HG02884 (cell line): ENCODE results near the gene HDAC5.
"Not testable (repeated sequence)": the region's sequence is repeated elsewhere in the genome, so short reads cannot be mapped to it uniquely, and the experiment has no call there.

Experiments
- ATAC-seq: cut with Tn5 transposase; IDR thresholded peaks from one replicate; pipeline ENCODE4 v1.9.1; 2021; ENCODE audit warnings: mild to moderate bottlenecking, moderate library complexity; ENCODE audit not compliant: unreplicated experiment

HDAC5 gene

GRCh38 chr17:44071198-44071520 is 52.3 kb downstream of the HDAC5 start:
- ATAC-seq: no peak

DNA sequence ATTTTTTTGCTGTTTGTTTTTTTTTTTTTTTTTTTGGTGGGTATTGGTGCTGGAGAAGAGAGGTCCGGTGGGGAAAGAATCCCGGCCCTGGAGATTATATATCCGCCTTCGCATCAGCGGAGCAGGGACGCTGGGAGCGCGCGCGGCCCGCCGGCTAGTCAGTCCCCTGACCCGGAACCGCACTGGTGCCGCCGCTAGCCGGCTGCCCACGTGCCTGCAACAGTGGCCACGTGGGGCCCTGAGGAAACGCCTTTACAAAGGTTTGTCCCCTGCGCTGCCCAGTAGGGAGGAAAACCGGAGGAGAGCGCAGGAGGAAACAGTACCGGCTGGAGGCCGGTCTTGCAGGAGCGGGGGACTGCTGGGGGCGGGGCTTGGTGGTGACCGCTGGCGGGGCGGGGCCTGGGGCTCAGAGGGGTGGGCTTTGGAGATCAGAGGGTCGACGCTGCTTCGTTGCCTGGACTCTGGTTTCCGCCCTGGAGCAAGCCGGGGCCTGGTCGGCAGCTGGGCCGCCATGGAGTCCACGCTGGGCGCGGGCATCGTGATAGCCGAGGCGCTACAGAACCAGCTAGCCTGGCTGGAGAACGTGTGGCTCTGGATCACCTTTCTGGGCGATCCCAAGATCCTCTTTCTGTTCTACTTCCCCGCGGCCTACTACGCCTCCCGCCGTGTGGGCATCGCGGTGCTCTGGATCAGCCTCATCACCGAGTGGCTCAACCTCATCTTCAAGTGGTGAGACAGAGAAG is 52.8 kb downstream of the HDAC5 start, which contains the start of gene G6PC3:
G6PC3 (plus strand) TSS at position 281 of the 743 bp plus-strand sequence; CDS start at position 512, 231 bp downstream.
- ATAC-seq: no peak

DNA sequence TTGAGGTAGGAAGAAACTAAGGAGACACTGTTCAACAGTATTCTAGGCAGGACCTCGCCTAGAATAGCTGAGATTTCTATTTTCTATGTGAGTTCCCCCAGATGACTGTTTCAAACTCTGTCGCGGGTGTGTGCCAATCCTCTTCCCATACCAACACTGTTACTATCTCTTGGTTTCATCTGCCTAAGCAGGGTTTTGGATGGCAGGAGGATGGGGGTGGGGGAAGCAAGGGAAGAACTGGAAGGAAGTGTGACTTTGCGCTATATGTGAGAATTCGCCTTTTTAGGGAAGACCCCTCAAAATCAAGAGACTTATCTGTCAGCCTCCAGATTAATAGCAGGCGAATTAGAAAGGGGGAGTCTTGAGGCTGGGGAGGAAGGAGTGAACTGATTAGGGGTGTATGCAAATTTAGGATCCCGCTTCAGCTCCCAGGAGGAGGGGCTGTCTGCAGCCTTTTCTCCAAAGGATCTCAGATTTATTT is 53.4 kb downstream of the HDAC5 start:
- ATAC-seq: no peak

GRCh38 chr17:44067545-44067940 is 55.9 kb downstream of the HDAC5 start:
- ATAC-seq: no peak

- peak; percentile 55 for ATAC-seq
Observed at GRCh38 chr17:44066204-44066930, 57.1 kb downstream of the HDAC5 start, which contains the start of gene LSM12. LSM12 (minus strand) TSS chr17:44066671; CDS start chr17:44066587, 84 bp downstream.

- ATAC-seq: no peak
Observed at GRCh38 chr17:44065668-44066203, 57.7 kb downstream of the HDAC5 start.

DNA sequence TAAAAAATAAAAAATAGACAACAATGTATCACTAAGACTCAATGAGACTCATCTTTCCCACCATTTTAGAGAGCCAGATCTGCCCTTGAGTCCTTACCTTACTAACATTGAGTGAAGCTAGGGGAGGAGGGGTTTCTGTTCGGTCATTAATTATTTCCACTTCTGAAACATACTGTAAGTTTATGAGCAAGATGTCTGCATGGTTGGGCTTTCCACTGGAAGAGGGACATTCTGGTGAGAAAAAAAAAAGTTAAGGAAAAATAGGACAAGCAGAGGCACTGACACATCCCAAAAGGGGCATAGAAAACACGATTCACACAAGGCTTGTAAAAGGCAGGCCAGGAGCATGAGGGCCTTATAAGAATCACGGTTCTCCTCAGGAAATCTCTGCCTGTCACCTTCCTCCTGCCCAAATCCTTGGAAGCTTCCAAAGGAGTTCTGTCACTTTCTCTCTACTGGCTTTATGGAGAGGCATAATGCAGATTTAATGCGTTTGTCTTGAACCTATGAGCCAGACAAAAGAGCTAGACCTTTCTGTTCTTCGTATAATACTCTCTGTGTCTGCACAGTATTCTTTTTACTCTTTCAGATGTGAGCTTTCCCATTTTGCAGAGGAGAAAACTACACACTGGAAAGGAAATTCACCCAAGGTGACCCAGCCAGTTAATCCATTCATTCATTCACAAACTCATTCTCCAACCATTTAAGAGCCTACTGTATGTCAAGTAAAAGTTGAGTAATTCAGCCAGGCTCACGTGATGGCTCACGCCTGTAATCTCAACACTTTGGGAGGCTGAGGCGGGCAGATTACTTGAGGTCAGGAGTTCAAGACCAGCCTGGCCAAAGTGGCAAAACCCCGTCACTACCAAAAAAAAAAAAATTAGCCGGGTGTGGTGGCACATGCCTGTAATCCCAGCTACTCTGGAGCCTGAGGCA is 59.5 kb downstream of the HDAC5 start:
- ATAC-seq: no peak

- ATAC-seq: no peak
Observed at GRCh38 chr17:44062871-44063270, 60.6 kb downstream of the HDAC5 start.

DNA sequence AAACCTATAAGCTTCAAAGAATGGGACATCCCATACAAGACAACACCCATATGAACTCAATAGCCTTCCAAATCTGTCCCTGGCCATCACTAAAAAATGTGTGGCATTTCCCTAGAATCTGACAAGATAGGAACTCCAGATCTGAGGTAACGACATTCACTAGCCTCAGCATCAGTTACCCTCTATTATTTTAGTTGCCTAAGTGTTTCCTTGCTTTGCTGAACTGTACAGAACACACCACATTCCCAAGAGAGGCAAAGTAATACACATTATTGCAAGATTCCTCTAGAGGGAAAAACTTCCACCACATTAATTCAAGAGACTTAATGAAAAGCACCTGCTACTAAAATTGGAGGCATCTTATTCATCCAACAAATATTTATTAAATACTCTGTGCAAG is 62.0 kb downstream of the HDAC5 start:
- no peak for ATAC-seq

GRCh38 chr17:44059101-44059892 is 64.1 kb downstream of the HDAC5 start:
- no peak for ATAC-seq

GRCh38 chr17:44053125-44053872 is 70.1 kb downstream of the HDAC5 start:
- ATAC-seq: no peak

GRCh38 chr17:44049294-44050060 is 74.0 kb downstream of the HDAC5 start:
- ATAC-seq: no peak

DNA sequence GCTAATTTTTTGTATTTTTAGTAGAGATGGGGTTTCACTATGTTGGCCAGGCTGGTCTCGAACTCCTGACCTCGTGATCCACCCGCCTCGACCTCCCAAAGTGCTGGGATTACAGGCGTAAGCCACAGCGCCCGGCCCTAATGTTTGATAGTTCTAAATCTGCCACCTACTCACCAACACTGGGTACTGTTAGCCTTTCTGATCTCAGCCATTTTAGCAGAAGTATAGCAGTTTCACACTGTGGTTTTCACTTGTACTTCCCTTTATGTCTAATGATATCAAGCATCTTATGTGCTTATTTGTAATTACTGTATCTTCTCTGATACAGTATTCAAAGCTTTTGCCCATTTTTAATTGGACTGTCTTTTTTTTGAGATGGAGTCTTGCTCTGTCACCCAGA is 76.5 kb downstream of the HDAC5 start:
- not testable (repeated sequence) for ATAC-seq

DNA sequence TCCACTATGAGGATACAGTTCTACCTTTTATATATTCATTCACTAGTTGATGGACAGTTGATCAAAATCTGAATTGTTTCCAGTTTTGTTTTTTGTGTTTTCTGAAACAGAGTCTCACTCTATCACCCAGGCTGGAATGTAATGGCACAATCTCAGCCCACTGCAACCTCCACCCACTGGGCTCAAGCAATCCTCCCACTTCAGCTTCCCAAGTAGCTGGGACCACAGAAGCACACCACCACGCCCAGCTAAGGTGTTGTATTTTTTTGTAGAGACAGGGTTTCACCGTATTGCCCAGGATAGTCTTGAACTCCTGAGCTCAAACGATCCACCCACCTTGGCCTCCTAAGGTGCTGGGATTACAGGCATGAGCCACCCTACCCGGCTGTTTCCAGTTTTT is 78.0 kb downstream of the HDAC5 start:
- no peak for ATAC-seq

DNA sequence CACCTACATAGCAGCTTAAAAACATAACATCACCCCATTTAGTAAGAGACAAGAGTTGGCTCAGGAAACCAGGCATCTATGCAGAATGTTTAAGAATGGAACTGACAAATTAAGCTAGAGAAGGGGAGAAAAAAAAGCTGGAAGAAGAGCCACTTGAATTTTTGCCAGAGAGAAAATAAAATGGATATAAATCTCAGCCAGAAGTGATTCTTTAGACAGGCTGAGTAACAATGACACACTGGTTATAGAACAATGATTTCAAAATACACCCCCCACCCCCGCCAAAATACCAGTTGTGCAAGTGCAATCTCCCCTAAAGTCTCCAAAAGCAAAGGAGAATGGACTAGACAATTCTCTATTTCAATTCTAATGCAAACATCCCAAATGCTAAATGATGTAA is 79.4 kb downstream of the HDAC5 start:
- ATAC-seq: no peak

GRCh38 chr17:44043272-44043696 is 80.2 kb downstream of the HDAC5 start:
- ATAC-seq: no peak

- ATAC-seq: no peak
Observed at GRCh38 chr17:44039829-44040635, 83.4 kb downstream of the HDAC5 start.

GRCh38 chr17:44038604-44039011 is 84.8 kb downstream of the HDAC5 start:
- ATAC-seq: no peak
